ENCODE measurements around the gene CD6. TPM values are rescaled to one million over a fixed set of nuclear protein-coding genes. Genes with fewer than 3 reads are reported as not detected.

Gene CD6
- total RNA-seq, 1 donor from 2014 or later, result 0.39 TPM

- Histone ChIP-seq H3K36me3 (ENCODE audit: insufficient read depth, low read length) (no peaks in the 10 kb centered on the region), H3K27ac (ENCODE audit: low read depth, low read length) (no peak overlapping the region), H4K20me1 (ENCODE audit: insufficient read depth, low read length) (no peaks in the 10 kb centered on the region), H3K9ac (ENCODE audit: low read length) (no peak overlapping the region), H3K9me3 (ENCODE audit: insufficient read depth, low read depth, low read length) (no peaks in the 10 kb centered on the region), H3K4me3 (ENCODE audit: insufficient read depth, low read depth, low read length) (no peak overlapping the region), H3K4me2 (ENCODE audit: low read length) (no peak overlapping the region), H3K27me3 (ENCODE audit: insufficient read depth, low read length) (peaks cover 7% of the 10 kb centered on the region), H3K4me1 (ENCODE audit: insufficient read depth, low read length) (no peaks in the 10 kb centered on the region), H3K79me2 (ENCODE audit: insufficient read depth, low read length) (no peaks in the 10 kb centered on the region), H2AFZ (ENCODE audit: low read depth, low read length) (no peak overlapping the region)
- Mint-ChIP-seq H3K4me3 (ENCODE audit: unreplicated experiment) (no peak overlapping the region), H3K27me3 (ENCODE audit: low read depth, unreplicated experiment) (peaks cover 34% of the 10 kb centered on the region), H3K36me3 (ENCODE audit: low read depth, unreplicated experiment) (no peaks in the 10 kb centered on the region), H3K9me3 (ENCODE audit: unreplicated experiment) (peaks cover 4% of the 10 kb centered on the region), H3K4me1 (ENCODE audit: low read depth, unreplicated experiment) (peaks cover 2% of the 10 kb centered on the region), H3K27ac (ENCODE audit: unreplicated experiment) (no peak overlapping the region)
- FAIRE-seq (no peak), DNase-seq (ENCODE audit: low read depth) (no peak)
- TF ChIP-seq EZH2 (IDR thresholded peaks at IDR 0.05; ENCODE audit: insufficient read depth, low read length) (no peak), CTCF (IDR thresholded peaks at IDR 0.05; ENCODE audit: insufficient read depth, low read depth, low read length) (no peak)
Observed at GRCh38 chr11:60974726-60975125, 3.2 kb downstream of the CD6 start.

DNA sequence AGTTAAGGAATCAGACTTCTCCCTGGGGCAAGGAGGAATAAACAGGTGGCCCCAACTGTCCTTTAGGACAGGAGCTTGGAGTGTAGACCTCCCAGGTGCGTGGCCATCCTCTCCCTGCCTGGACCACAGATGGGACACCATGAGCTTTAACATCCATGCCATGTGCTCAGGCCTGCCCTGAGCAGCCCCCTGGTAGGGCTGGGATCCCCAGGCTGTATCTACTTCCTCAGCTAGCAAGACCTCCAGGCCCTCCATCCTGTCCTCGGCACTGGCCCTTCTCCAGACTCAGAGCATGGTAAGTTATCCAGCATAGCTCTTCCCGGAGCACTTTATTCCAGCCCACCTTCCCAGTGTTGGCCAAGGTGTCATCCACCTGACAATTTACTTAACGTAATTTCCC is 5.7 kb downstream of the CD6 start:
- Histone ChIP-seq H2AFZ (ENCODE audit: low read depth, low read length) (no peak overlapping the region), H3K27me3 (ENCODE audit: insufficient read depth, low read length) (peaks cover 9% of the 10 kb centered on the region), H3K27ac (ENCODE audit: low read depth, low read length) (no peak overlapping the region), H3K4me3 (ENCODE audit: insufficient read depth, low read depth, low read length) (no peak overlapping the region), H3K4me2 (ENCODE audit: low read length) (no peak overlapping the region), H3K4me1 (ENCODE audit: insufficient read depth, low read length) (no peaks in the 10 kb centered on the region), H3K9ac (ENCODE audit: low read length) (no peak overlapping the region), H3K36me3 (ENCODE audit: insufficient read depth, low read length) (no peaks in the 10 kb centered on the region), H4K20me1 (ENCODE audit: insufficient read depth, low read length) (no peaks in the 10 kb centered on the region), H3K79me2 (ENCODE audit: insufficient read depth, low read length) (no peaks in the 10 kb centered on the region), H3K9me3 (ENCODE audit: insufficient read depth, low read depth, low read length) (no peaks in the 10 kb centered on the region)
- H3K4me3 Mint-ChIP-seq (ENCODE audit: unreplicated experiment), result no peak overlapping the region
- peaks cover 23% of the 10 kb centered on the region for H3K27me3 Mint-ChIP-seq (ENCODE audit: low read depth, unreplicated experiment)
- DNase-seq (ENCODE audit: low read depth) (no peak), FAIRE-seq (no peak)
- H3K4me1 Mint-ChIP-seq (ENCODE audit: low read depth, unreplicated experiment), result peaks cover 2% of the 10 kb centered on the region
- H3K27ac Mint-ChIP-seq (ENCODE audit: unreplicated experiment), result no peak overlapping the region
- no peak for TF ChIP-seq CTCF (IDR thresholded peaks at IDR 0.05; ENCODE audit: insufficient read depth, low read depth, low read length)
- no peak for TF ChIP-seq EZH2 (IDR thresholded peaks at IDR 0.05; ENCODE audit: insufficient read depth, low read length)
- H3K36me3 Mint-ChIP-seq (ENCODE audit: low read depth, unreplicated experiment), result no peaks in the 10 kb centered on the region
- H3K9me3 Mint-ChIP-seq (ENCODE audit: unreplicated experiment), result peaks cover 2% of the 10 kb centered on the region

DNA sequence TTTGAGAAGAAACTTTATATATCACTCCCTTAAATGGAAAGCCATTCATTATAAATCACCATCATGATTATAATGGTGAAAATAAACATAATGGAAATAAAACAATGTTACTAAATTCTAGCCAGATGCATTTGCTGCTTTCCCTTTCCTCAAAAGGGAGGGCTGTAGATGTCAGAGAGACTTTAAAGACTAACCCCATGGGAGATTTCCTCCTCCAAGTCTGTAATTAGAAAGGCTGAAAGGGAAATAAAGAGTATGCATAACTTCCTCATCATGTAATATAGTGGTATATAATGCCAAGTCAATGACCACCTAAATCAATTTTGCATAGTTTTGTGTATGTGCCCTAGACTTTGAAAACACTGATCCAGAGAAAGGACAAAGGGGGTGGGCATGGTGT is 6.4 kb downstream of the CD6 start:
- peaks cover 18% of the 10 kb centered on the region for H3K27me3 Mint-ChIP-seq (ENCODE audit: low read depth, unreplicated experiment)
- Histone ChIP-seq H3K27me3 (ENCODE audit: insufficient read depth, low read length) (peaks cover 9% of the 10 kb centered on the region), H3K9ac (ENCODE audit: low read length) (no peak overlapping the region), H3K9me3 (ENCODE audit: insufficient read depth, low read depth, low read length) (no peaks in the 10 kb centered on the region), H4K20me1 (ENCODE audit: insufficient read depth, low read length) (no peaks in the 10 kb centered on the region), H3K36me3 (ENCODE audit: insufficient read depth, low read length) (no peaks in the 10 kb centered on the region), H3K4me1 (ENCODE audit: insufficient read depth, low read length) (no peaks in the 10 kb centered on the region), H3K79me2 (ENCODE audit: insufficient read depth, low read length) (no peaks in the 10 kb centered on the region), H3K4me2 (ENCODE audit: low read length) (no peak overlapping the region), H2AFZ (ENCODE audit: low read depth, low read length) (no peak overlapping the region), H3K27ac (ENCODE audit: low read depth, low read length) (no peak overlapping the region), H3K4me3 (ENCODE audit: insufficient read depth, low read depth, low read length) (no peak overlapping the region)
- no peaks in the 10 kb centered on the region for H3K36me3 Mint-ChIP-seq (ENCODE audit: low read depth, unreplicated experiment)
- DNase-seq (ENCODE audit: low read depth), result no peak
- H3K4me3 Mint-ChIP-seq (ENCODE audit: unreplicated experiment), result no peak overlapping the region
- no peak for FAIRE-seq
- no peak for TF ChIP-seq CTCF (IDR thresholded peaks at IDR 0.05; ENCODE audit: insufficient read depth, low read depth, low read length)
- no peak for TF ChIP-seq EZH2 (IDR thresholded peaks at IDR 0.05; ENCODE audit: insufficient read depth, low read length)
- peaks cover 2% of the 10 kb centered on the region for H3K4me1 Mint-ChIP-seq (ENCODE audit: low read depth, unreplicated experiment)
- H3K27ac Mint-ChIP-seq (ENCODE audit: unreplicated experiment), result no peak overlapping the region
- H3K9me3 Mint-ChIP-seq (ENCODE audit: unreplicated experiment), result no peaks in the 10 kb centered on the region
